GM23248 (cell line): ENCODE measurements around the gene TMEM156. TPM values are rescaled to one million over a fixed set of nuclear protein-coding genes. Genes with fewer than 3 reads are reported as not detected.
A peak's percentile ranks its signal among the peaks of the same experiment; 100 is the strongest.
"Not testable (repeated sequence)": the region's sequence is repeated elsewhere in the genome, so short reads cannot be mapped to it uniquely, and the experiment has no call there.

Experiments
- DNase-seq: peaks from one replicate; pipeline ENCODE4 v3.0.0-alpha.2; 2015
- H2AFZ ChIP-seq: fragments of 200-600 bp; sonication (generic); 2 replicates; pipeline ENCODE4 v1.6.1; 2016; ENCODE audit warnings: antibody characterized with exemption
- H3F3A ChIP-seq: fragments of 200-600 bp; sonication (generic); 2 replicates; pipeline ENCODE4 v1.6.1; 2016; ENCODE audit warnings: mild to moderate bottlenecking, antibody characterized with exemption, mixed run types; ENCODE audit not compliant: insufficient read depth
- H3K27ac ChIP-seq: fragments of 200-600 bp; sonication (generic); 2 replicates; pipeline ENCODE4 v1.5.1; 2016; ENCODE audit warnings: mild to moderate bottlenecking
- H3K27me3 ChIP-seq: fragments of 200-600 bp; sonication (generic); replicated peaks from 2 replicates; pipeline ENCODE4 v1.6.1; 2016; ENCODE audit warnings: mild to moderate bottlenecking; ENCODE audit not compliant: insufficient read depth
- H3K36me3 ChIP-seq: fragments of 200-600 bp; sonication (generic); 2 replicates; pipeline ENCODE4 v1.6.1; 2016; ENCODE audit warnings: low read depth, mild to moderate bottlenecking
- H3K4me1 ChIP-seq: fragments of 200-600 bp; sonication (generic); 2 replicates; pipeline ENCODE4 v1.6.1; 2016; ENCODE audit warnings: mild to moderate bottlenecking; ENCODE audit not compliant: insufficient read depth
- H3K4me2 ChIP-seq: fragments of 200-600 bp; sonication (generic); one replicate; pipeline ENCODE4 v1.6.1; 2016; ENCODE audit warnings: mild to moderate bottlenecking; ENCODE audit not compliant: unreplicated experiment
- H3K4me3 ChIP-seq: fragments of 200-600 bp; sonication (generic); 2 replicates; pipeline ENCODE4 v1.5.1; 2016; ENCODE audit warnings: mild to moderate bottlenecking
- H3K79me2 ChIP-seq: fragments of 200-600 bp; sonication (generic); 2 replicates; pipeline ENCODE4 v1.6.1; 2016; ENCODE audit warnings: mild to moderate bottlenecking; ENCODE audit not compliant: insufficient read depth
- H3K9ac ChIP-seq: fragments of 200-600 bp; sonication (generic); 2 replicates; pipeline ENCODE4 v1.6.1; 2016; ENCODE audit warnings: mild to moderate bottlenecking
- H3K9me2 ChIP-seq: fragments of 200-600 bp; sonication (generic); 2 replicates; pipeline ENCODE4 v1.6.1; 2016; ENCODE audit warnings: mixed run types, mild to moderate bottlenecking, moderate library complexity; ENCODE audit not compliant: insufficient read depth
- H3K9me3 ChIP-seq: fragments of 200-600 bp; sonication (generic); one replicate; pipeline ENCODE4 v1.6.1; 2017; ENCODE audit warnings: low read depth
- H4K20me1 ChIP-seq: fragments of 200-600 bp; sonication (generic); 2 replicates; pipeline ENCODE4 v1.6.0; 2016; ENCODE audit not compliant: insufficient read depth
- EZH2 ChIP-seq: fragments of 200-600 bp; sonication (generic); IDR thresholded peaks from 2 replicates; pipeline ENCODE4 v1.6.1; 2018; ENCODE audit warnings: antibody characterized with exemption, mild to moderate bottlenecking; ENCODE audit not compliant: insufficient read depth, poor library complexity, severe bottlenecking
- EZH2phosphoT487 ChIP-seq: fragments of 200-600 bp; sonication (generic); IDR thresholded peaks from 2 replicates; pipeline ENCODE4 v1.6.1; 2018; ENCODE audit warnings: antibody characterized with exemption, moderate library complexity, mild to moderate bottlenecking, low read depth; ENCODE audit not compliant: insufficient read depth
- WGBS, 2 experiments: methylation state at CpG; one replicate each; pipeline ENCODE4 v1.1.6; 2015 to 2017; ENCODE audit warnings: low lambda C conversion rate in 2 of 2, low coverage in 1 of 2; ENCODE audit errors: missing lambda C conversion rate in 2 of 2; 5-methylcytosine and 5-hydroxymethylcytosine counted together
- in situ Hi-C: fragments of 300-500 bp; cut with MboI; formaldehyde crosslinking; loops from 2 replicates; pipeline ENCODE4 v1.15.0; 2020
- polyA plus RNA-seq: library from polyadenylated mRNA; unstranded; fragments of >200 nt; fragmentation: Nextera tagmentation; extraction: Ambion mirVana; gene quantifications from 2 replicates; pipeline ENCODE4 v1.2.1, GENCODE V29; 2016
- total RNA-seq: library from RNA; depleted of rRNA; stranded (reverse); fragments of >200 nt; shearing (Covaris generic); gene quantifications from 2 replicates; pipeline ENCODE4 v1.2.3, GENCODE V29; 2014

Gene TMEM156
- total and polyA plus RNA-seq, 2 experiments from 2014 or later = 0.30 TPM; not detected in 1

GRCh38 chr4:38943343-38943742 lies 88.9 kb downstream of the TMEM156 start:
- in situ Hi-C loops = loop anchor here (25.0 kb wide), 1 partner anchor 194 kb away; no protein-coding TSS in a partner anchor
- Histone ChIP-seq H3K4me1 (peaks cover 16% of the 10 kb centered on the region), H3K9ac (no peak overlapping the region), H3K79me2 (0 out of 2 replicates have a peak, but pooled peaks cover 3% of the 10 kb centered on the region), H4K20me1 (no peaks in the 10 kb centered on the region), H3K9me3 (no peaks in the 10 kb centered on the region), H3K27me3 (no peaks in the 10 kb centered on the region), H3K36me3 (peaks cover 57% of the 10 kb centered on the region), H2AFZ (no peak overlapping the region), H3K9me2 (no peaks in the 10 kb centered on the region), H3F3A (peaks cover 56% of the 10 kb centered on the region), H3K27ac (no peak overlapping the region), H3K4me2 (no peak overlapping the region), H3K4me3 (no peak overlapping the region)
- no peak for DNase-seq
- TF ChIP-seq EZH2phosphoT487 (no peak), EZH2 (no peak)
- WGBS, 2 experiments = 84 to 94% methylated on average over 4 of the region's 4 CpGs

GRCh38 chr4:38941906-38942305 lies 90.3 kb downstream of the TMEM156 start:
- H2AFZ ChIP-seq, H4K20me1 ChIP-seq, H3K9me2 ChIP-seq, H3K4me2 ChIP-seq, H3K27me3 ChIP-seq, H3K4me3 ChIP-seq, H3K9me3 ChIP-seq, H3K79me2 ChIP-seq: not testable (repeated sequence)
- Histone ChIP-seq H3K36me3 (peaks cover 70% of the 10 kb centered on the region), H3K4me1 (peaks cover 11% of the 10 kb centered on the region), H3F3A (peaks cover 45% of the 10 kb centered on the region), H3K9ac (peak overlapping the region; percentile 42), H3K27ac (peak overlapping the region; percentile 51)
- peak; percentile 61 for DNase-seq
- 49 to 55% methylated on average over 3 of the region's 3 CpGs for WGBS, 2 experiments
- in situ Hi-C loops = loop anchor here (25.0 kb wide), 1 partner anchor 195 kb away; no protein-coding TSS in a partner anchor

GRCh38 chr4:38940476-38940875 lies 91.7 kb downstream of the TMEM156 start:
- Histone ChIP-seq H3K36me3 (peaks cover 80% of the 10 kb centered on the region), H3K9ac (no peak overlapping the region), H3K4me1 (peaks cover 11% of the 10 kb centered on the region), H3K27ac (no peak overlapping the region), H3K9me2 (no peaks in the 10 kb centered on the region), H4K20me1 (no peaks in the 10 kb centered on the region), H3F3A (peaks cover 34% of the 10 kb centered on the region), H3K9me3 (no peaks in the 10 kb centered on the region), H3K79me2 (0 out of 2 replicates have a peak, but pooled peaks cover 3% of the 10 kb centered on the region), H3K4me3 (no peak overlapping the region), H3K27me3 (no peaks in the 10 kb centered on the region), H3K4me2 (no peak overlapping the region), H2AFZ (no peak overlapping the region)
- TF ChIP-seq EZH2 (no peak), EZH2phosphoT487 (no peak)
- in situ Hi-C loops = loop anchor here (25.0 kb wide), 1 partner anchor 197 kb away; no protein-coding TSS in a partner anchor
- 97 to 98% methylated on average over 3 of the region's 3 CpGs for WGBS, 2 experiments
- no peak for DNase-seq

- no peak overlapping the region for H3K4me2 ChIP-seq
- no peak overlapping the region for H3K9ac ChIP-seq
- peaks cover 83% of the 10 kb centered on the region for H3K36me3 ChIP-seq
- peaks cover 34% of the 10 kb centered on the region for H3F3A ChIP-seq
- H2AFZ ChIP-seq = no peak overlapping the region
- peaks cover 11% of the 10 kb centered on the region for H3K4me1 ChIP-seq
- DNase-seq = no peak
- 0 out of 2 replicates have a peak, but pooled peaks cover 3% of the 10 kb centered on the region for H3K79me2 ChIP-seq
- in situ Hi-C loops = loop anchor here (25.0 kb wide), 1 partner anchor 198 kb away; no protein-coding TSS in a partner anchor
- no peaks in the 10 kb centered on the region for H3K27me3 ChIP-seq
- 89 to 98% methylated on average over 1 of the region's 1 CpG for WGBS, 2 experiments
- H3K27ac ChIP-seq = no peak overlapping the region
- TF ChIP-seq EZH2phosphoT487 (no peak), EZH2 (no peak)
- H4K20me1 ChIP-seq = no peaks in the 10 kb centered on the region
- H3K4me3 ChIP-seq = no peak overlapping the region
- no peaks in the 10 kb centered on the region for H3K9me3 ChIP-seq
- no peaks in the 10 kb centered on the region for H3K9me2 ChIP-seq
Observed at GRCh38 chr4:38939165-38939564, 93.0 kb downstream of the TMEM156 start.
